Pancreas (tissue), 8 donors: ENCODE measurements around the gene FAM111A. TPM values are rescaled to one million over a fixed set of nuclear protein-coding genes. Genes with fewer than 3 reads are reported as not detected.

Source experiments
- polyA plus RNA-seq, 2 donors: library from polyadenylated mRNA; stranded (reverse); fragments of 200-250 nt; gene quantifications; one replicate each; pipeline ENCODE4 v1.2.3, GENCODE V29; 2013
- total RNA-seq, 6 donors: library from RNA; stranded (reverse); fragmentation: NEBNext Ultra II Directional in 4 of 6; extraction: Animal tissue kit (Norgen Biotek cat#: 25700) in 4 of 6; gene quantifications; one replicate each; pipeline versions ENCODE4 v1.2.1 to v1.2.4, GENCODE V29; 2021 to 2023
- donor health status: healthy with polysubstance abuse.
- donor health status: DM: no; HTN: no; CAD: no; lungs with moderate emphysema.
- donor health status: DM: no; HTN: no; CAD: no.
- donor health status: Bipolar disorder and iron deficiency.
- donor health status: DM: yes; HTN: yes; CAD: no.
- donor health status: DM: no; HTN: no; CAD: no.
- donor health status: DM: no; HTN: no; CAD: no.
- donor health status: DM: yes; HTN: yes; CAD: no.

The FAM111A gene
- total and polyA plus RNA-seq, 8 donors, result 3.9 to 25.1 (median 9.9) TPM

Other genes starting within 250 kb of the FAM111A start
- 1 to 10 TPM in 2 of 6 donors, under 1 TPM in 4; 0.19 to 2.7 (median 0.66) TPM for gene GLYATL1, start 203.4 kb upstream of the FAM111A start, total RNA-seq
- under 1 TPM; 0.23 to 0.33 TPM for gene GLYATL1, start 203.4 kb upstream of the FAM111A start, polyA plus RNA-seq
- not detected for gene GLYATL1B, start 56.5 kb upstream of the FAM111A start, total RNA-seq
- not detected for gene GLYATL1B, start 56.5 kb upstream of the FAM111A start, polyA plus RNA-seq
- gene FAM111B, start 35.6 kb upstream of the FAM111A start, total RNA-seq, result under 1 TPM in 5 of 6 donors, not detected in 1; 0.12 to 0.73 (median 0.20) TPM
- gene FAM111B, start 35.6 kb upstream of the FAM111A start, polyA plus RNA-seq, result under 1 TPM; 0.05 to 0.15 TPM
- gene DTX4, start 29.3 kb downstream of the FAM111A start, total RNA-seq, result 10 to 100 TPM in 2 of 6 donors, 1 to 10 TPM in 4; 5.9 to 16.3 (median 8.3) TPM
- gene DTX4, start 29.3 kb downstream of the FAM111A start, polyA plus RNA-seq, result 10 to 100 TPM in 1 of 2 donors, 1 to 10 TPM in 1; 9.0 to 12.3 TPM
- gene MPEG1, start 70.1 kb downstream of the FAM111A start, total RNA-seq, result 1 to 10 TPM in 5 of 6 donors, under 1 TPM in 1; 0.51 to 7.1 (median 3.4) TPM
- under 1 TPM; 0.68 to 0.92 TPM for gene MPEG1, start 70.1 kb downstream of the FAM111A start, polyA plus RNA-seq
- not detected for gene OR5AN1, start 216.0 kb downstream of the FAM111A start, total RNA-seq
- not detected for gene OR5AN1, start 216.0 kb downstream of the FAM111A start, polyA plus RNA-seq